ENCODE measurements around the gene KCNQ1.
"Not testable (repeated sequence)": the region's sequence is repeated elsewhere in the genome, so short reads cannot be mapped to it uniquely, and the experiment has no call there.

Gene KCNQ1

GRCh38 chr11:2475136-2475918, 30.5 kb downstream of the KCNQ1 start:
- Histone ChIP-seq H3K36me3 (ENCODE audit: insufficient read depth, low read length) (no peaks in the 10 kb centered on the region), H3K27me3 (ENCODE audit: insufficient read depth, low read length, poor library complexity) (no peaks in the 10 kb centered on the region), H3K4me3 (ENCODE audit: low read depth in 1 of 2, low read length in 2 of 2) (no peak overlapping the region), H3K79me2 (ENCODE audit: insufficient read depth, low read length) (no peaks in the 10 kb centered on the region), H3K9ac (ENCODE audit: low read depth, low read length) (no peak overlapping the region), H3K4me1 (ENCODE audit: insufficient read depth, low read length) (no peaks in the 10 kb centered on the region), H2AFZ (ENCODE audit: low read depth, low read length) (no peak overlapping the region), H3K27ac (ENCODE audit: low read length) (no peak overlapping the region), H3K9me3 (ENCODE audit: insufficient read depth, low read length, severe bottlenecking) (peaks cover 3% of the 10 kb centered on the region), H3K4me2 (ENCODE audit: insufficient read depth, low read length) (no peak overlapping the region), H4K20me1 (ENCODE audit: insufficient read depth, low read length) (peaks cover 7% of the 10 kb centered on the region; the same call in 1 of the 2 replicates)
- no peak for DNase-seq
- ATAC-seq (ENCODE audit: insufficient read depth, low read depth): no peak
- TF ChIP-seq CTCF (IDR thresholded peaks at IDR 0.05; ENCODE audit: borderline replicate concordance, extremely low read depth, low read length, poor library complexity, severe bottlenecking) (no peak), EZH2 (IDR thresholded peaks at IDR 0.05; ENCODE audit: borderline replicate concordance, low read depth, low read length, severe bottlenecking) (no peak)

- no peak for ATAC-seq (ENCODE audit: insufficient read depth, low read depth)
- peaks cover 3% of the 10 kb centered on the region for H3K9me3 ChIP-seq (ENCODE audit: insufficient read depth, low read length, severe bottlenecking)
- no peak for DNase-seq
- no peaks in the 10 kb centered on the region; the same call in 1 of the 2 replicates for H4K20me1 ChIP-seq (ENCODE audit: insufficient read depth, low read length)
- H3K4me1 ChIP-seq (ENCODE audit: insufficient read depth, low read length): no peaks in the 10 kb centered on the region
- H3K36me3 ChIP-seq (ENCODE audit: insufficient read depth, low read length): no peaks in the 10 kb centered on the region
- H3K4me3 ChIP-seq (ENCODE audit: low read depth in 1 of 2, low read length in 2 of 2): no peak overlapping the region
- H3K79me2 ChIP-seq (ENCODE audit: insufficient read depth, low read length): no peaks in the 10 kb centered on the region
- H3K9ac ChIP-seq (ENCODE audit: low read depth, low read length): no peak overlapping the region
- no peak overlapping the region for H3K27ac ChIP-seq (ENCODE audit: low read length)
- no peak overlapping the region for H3K4me2 ChIP-seq (ENCODE audit: insufficient read depth, low read length)
- no peak overlapping the region for H2AFZ ChIP-seq (ENCODE audit: low read depth, low read length)
- no peaks in the 10 kb centered on the region for H3K27me3 ChIP-seq (ENCODE audit: insufficient read depth, low read length, poor library complexity)
- TF ChIP-seq EZH2 (IDR thresholded peaks at IDR 0.05; ENCODE audit: borderline replicate concordance, low read depth, low read length, severe bottlenecking): no peak
- TF ChIP-seq CTCF (IDR thresholded peaks at IDR 0.05; ENCODE audit: borderline replicate concordance, extremely low read depth, low read length, poor library complexity, severe bottlenecking): no peak
These were observed 32.4 kb downstream of the KCNQ1 start for GRCh38 chr11:2477254-2477653.

- no peak for TF ChIP-seq CTCF (IDR thresholded peaks at IDR 0.05; ENCODE audit: borderline replicate concordance, extremely low read depth, low read length, poor library complexity, severe bottlenecking)
- no peak for TF ChIP-seq EZH2 (IDR thresholded peaks at IDR 0.05; ENCODE audit: borderline replicate concordance, low read depth, low read length, severe bottlenecking)
- no peak for DNase-seq
- H3K4me3 ChIP-seq (ENCODE audit: low read depth in 1 of 2, low read length in 2 of 2): no peak overlapping the region
- no peaks in the 10 kb centered on the region for H3K79me2 ChIP-seq (ENCODE audit: insufficient read depth, low read length)
- no peaks in the 10 kb centered on the region; the same call in 1 of the 2 replicates for H4K20me1 ChIP-seq (ENCODE audit: insufficient read depth, low read length)
- H3K4me1 ChIP-seq (ENCODE audit: insufficient read depth, low read length): no peaks in the 10 kb centered on the region
- H3K4me2 ChIP-seq (ENCODE audit: insufficient read depth, low read length): no peak overlapping the region
- no peaks in the 10 kb centered on the region for H3K27me3 ChIP-seq (ENCODE audit: insufficient read depth, low read length, poor library complexity)
- peaks cover 3% of the 10 kb centered on the region for H3K9me3 ChIP-seq (ENCODE audit: insufficient read depth, low read length, severe bottlenecking)
- no peak overlapping the region for H3K9ac ChIP-seq (ENCODE audit: low read depth, low read length)
- no peak overlapping the region for H2AFZ ChIP-seq (ENCODE audit: low read depth, low read length)
- no peaks in the 10 kb centered on the region for H3K36me3 ChIP-seq (ENCODE audit: insufficient read depth, low read length)
- no peak overlapping the region for H3K27ac ChIP-seq (ENCODE audit: low read length)
- no peak for ATAC-seq (ENCODE audit: insufficient read depth, low read depth)
These were observed 33.1 kb downstream of the KCNQ1 start for GRCh38 chr11:2477936-2478335.

GRCh38 chr11:2480067-2480873, 35.5 kb downstream of the KCNQ1 start:
- H3K4me1 ChIP-seq (ENCODE audit: insufficient read depth, low read length); ATAC-seq (ENCODE audit: insufficient read depth, low read depth); H3K4me3 ChIP-seq (ENCODE audit: low read depth in 1 of 2, low read length in 2 of 2); H2AFZ ChIP-seq (ENCODE audit: low read depth, low read length); H3K27me3 ChIP-seq (ENCODE audit: insufficient read depth, low read length, poor library complexity); H3K36me3 ChIP-seq (ENCODE audit: insufficient read depth, low read length); H3K79me2 ChIP-seq (ENCODE audit: insufficient read depth, low read length); H4K20me1 ChIP-seq (ENCODE audit: insufficient read depth, low read length); H3K9me3 ChIP-seq (ENCODE audit: insufficient read depth, low read length, severe bottlenecking); H3K9ac ChIP-seq (ENCODE audit: low read depth, low read length); H3K4me2 ChIP-seq (ENCODE audit: insufficient read depth, low read length); H3K27ac ChIP-seq (ENCODE audit: low read length); DNase-seq: not testable (repeated sequence)
